NCI-H1436 treated with DMSO at 0.1 percent for 48 hours (cell line): Measurements from ENCODE around the gene HIRIP3.
"Not testable (repeated sequence)": the region's sequence is repeated elsewhere in the genome, so short reads cannot be mapped to it uniquely, and the experiment has no call there.

ENCODE experiments used
- DNase-seq: peaks from one replicate; lab custom pipeline; 2025; lab: John Stamatoyannopoulos, UW

The HIRIP3 gene

GRCh38 chr16:30016555-30017276 lies 21.3 kb upstream of the HIRIP3 start:
- DNase-seq = no peak

GRCh38 chr16:30015450-30015849 lies 20.0 kb upstream of the HIRIP3 start:
- DNase-seq = not testable (repeated sequence)

- DNase-seq = not testable (repeated sequence)
Observed at GRCh38 chr16:30012598-30012997, 17.2 kb upstream of the HIRIP3 start.

GRCh38 chr16:30011714-30012504 lies 16.5 kb upstream of the HIRIP3 start:
- no peak for DNase-seq

GRCh38 chr16:30010844-30011713 lies 15.7 kb upstream of the HIRIP3 start, which contains the start of gene DOC2A:
Gene DOC2A (minus strand): TSS chr16:30011027. CDS start chr16:30010222, 805 bp downstream.
- DNase-seq = no peak

- no peak for DNase-seq
Observed at GRCh38 chr16:30009990-30010843, 14.8 kb upstream of the HIRIP3 start.

GRCh38 chr16:30009085-30009862 lies 13.9 kb upstream of the HIRIP3 start:
- no peak for DNase-seq

GRCh38 chr16:30007378-30007895 lies 12.0 kb upstream of the HIRIP3 start:
- no peak for DNase-seq

- DNase-seq = no peak
Observed at GRCh38 chr16:30006659-30007377, 11.4 kb upstream of the HIRIP3 start.

GRCh38 chr16:30006095-30006473 lies 10.7 kb upstream of the HIRIP3 start:
- DNase-seq = no peak

- no peak for DNase-seq
Observed at GRCh38 chr16:30005341-30006094, 10.1 kb upstream of the HIRIP3 start.

- peak; percentile 34 for DNase-seq
Observed at GRCh38 chr16:30004811-30005242, 9.4 kb upstream of the HIRIP3 start.

- DNase-seq = no peak
Observed at GRCh38 chr16:30004424-30004776, 9.0 kb upstream of the HIRIP3 start.

GRCh38 chr16:30003670-30004423 lies 8.4 kb upstream of the HIRIP3 start:
- DNase-seq = no peak

GRCh38 chr16:30002614-30003346 lies 7.4 kb upstream of the HIRIP3 start:
- DNase-seq = no peak

- DNase-seq = peak; percentile 38
Observed at GRCh38 chr16:30000735-30001631, 5.6 kb upstream of the HIRIP3 start.
